Uterus (tissue), 2 donors: ENCODE measurements around the gene NKX1-1.

Source experiments
- CTCF ChIP-seq, 4 experiments: fragments of 200-600 bp in 2 of 4; fragments of 450-650 bp in 2 of 4; sonication (generic) in 2 of 4; IDR thresholded peaks; one replicate each; pipeline ENCODE4 v1.5.1; 2016 to 2019; ENCODE audit warnings: antibody characterized with exemption in 4 of 4, mild to moderate bottlenecking in 2 of 4, moderate library complexity in 1 of 4
- POLR2A ChIP-seq, 2 donors: fragments of 450-650 bp; IDR thresholded peaks; one replicate each; pipeline ENCODE4 v1.6.1; 2016; ENCODE audit warnings: antibody characterized with exemption in 2 of 2, mild to moderate bottlenecking in 1 of 2, moderate library complexity in 1 of 2

GRCh38 chr4:1371176-1372165, 34.8 kb downstream of the NKX1-1 start:
- TF ChIP-seq POLR2A (IDR thresholded peaks at IDR 0.05) (no peak), CTCF (IDR thresholded peaks at IDR 0.05) (no peak)
